DMS153 (cell line): Measurements from ENCODE around the gene ARHGAP32.
"Not testable (repeated sequence)": the region's sequence is repeated elsewhere in the genome, so short reads cannot be mapped to it uniquely, and the experiment has no call there.

Experiments
- DNase-seq: peaks from one replicate; lab custom pipeline; 2025; lab: John Stamatoyannopoulos, UW

Gene ARHGAP32

GRCh38 chr11:129202646-129203045 is 10.5 kb upstream of the ARHGAP32 start:
- no peak for DNase-seq

- no peak for DNase-seq
These were observed 3.6 kb upstream of the ARHGAP32 start for GRCh38 chr11:129195682-129196081.

- DNase-seq: no peak
These were observed 476 bp downstream of the ARHGAP32 start for GRCh38 chr11:129191649-129192048.

GRCh38 chr11:129190087-129190486 is 2.0 kb downstream of the ARHGAP32 start:
- DNase-seq: peak; percentile 51

GRCh38 chr11:129189646-129190045 is 2.5 kb downstream of the ARHGAP32 start:
- DNase-seq: peak; percentile 37

- not testable (repeated sequence) for DNase-seq
These were observed 7.0 kb downstream of the ARHGAP32 start for GRCh38 chr11:129185082-129185481.

GRCh38 chr11:129184581-129184980 is 7.5 kb downstream of the ARHGAP32 start:
- DNase-seq: no peak

- no peak for DNase-seq
These were observed 24.8 kb downstream of the ARHGAP32 start for GRCh38 chr11:129167315-129167714.

- no peak for DNase-seq
These were observed 28.4 kb downstream of the ARHGAP32 start for GRCh38 chr11:129163714-129164164.

- not testable (repeated sequence) for DNase-seq
These were observed 35.0 kb downstream of the ARHGAP32 start for GRCh38 chr11:129157080-129157479.

GRCh38 chr11:129155745-129156144 is 36.4 kb downstream of the ARHGAP32 start:
- no peak for DNase-seq

- DNase-seq: no peak
These were observed 43.6 kb downstream of the ARHGAP32 start for GRCh38 chr11:129148487-129148886.

- no peak for DNase-seq
These were observed 45.9 kb downstream of the ARHGAP32 start for GRCh38 chr11:129146191-129146590.

GRCh38 chr11:129145276-129145675 is 46.8 kb downstream of the ARHGAP32 start:
- no peak for DNase-seq

- no peak for DNase-seq
These were observed 47.9 kb downstream of the ARHGAP32 start for GRCh38 chr11:129144256-129144655.

GRCh38 chr11:129143335-129143734 is 48.8 kb downstream of the ARHGAP32 start:
- DNase-seq: no peak

GRCh38 chr11:129141748-129142523 is 50.2 kb downstream of the ARHGAP32 start:
- no peak for DNase-seq

- DNase-seq: no peak
These were observed 60.8 kb downstream of the ARHGAP32 start for GRCh38 chr11:129131316-129131715.

GRCh38 chr11:129128881-129129620 is 63.1 kb downstream of the ARHGAP32 start:
- not testable (repeated sequence) for DNase-seq

GRCh38 chr11:129119036-129119435 is 73.1 kb downstream of the ARHGAP32 start:
- DNase-seq: no peak

GRCh38 chr11:129117595-129118350 is 74.4 kb downstream of the ARHGAP32 start:
- DNase-seq: peak; percentile 40
